HS-5 (cell line): ENCODE measurements around the gene NTSR1.

Experiments
- DNase-seq: peaks from one replicate; pipeline ENCODE4 v3.0.0-alpha.2; 2012; ENCODE audit warnings: low read depth

The NTSR1 gene

DNA sequence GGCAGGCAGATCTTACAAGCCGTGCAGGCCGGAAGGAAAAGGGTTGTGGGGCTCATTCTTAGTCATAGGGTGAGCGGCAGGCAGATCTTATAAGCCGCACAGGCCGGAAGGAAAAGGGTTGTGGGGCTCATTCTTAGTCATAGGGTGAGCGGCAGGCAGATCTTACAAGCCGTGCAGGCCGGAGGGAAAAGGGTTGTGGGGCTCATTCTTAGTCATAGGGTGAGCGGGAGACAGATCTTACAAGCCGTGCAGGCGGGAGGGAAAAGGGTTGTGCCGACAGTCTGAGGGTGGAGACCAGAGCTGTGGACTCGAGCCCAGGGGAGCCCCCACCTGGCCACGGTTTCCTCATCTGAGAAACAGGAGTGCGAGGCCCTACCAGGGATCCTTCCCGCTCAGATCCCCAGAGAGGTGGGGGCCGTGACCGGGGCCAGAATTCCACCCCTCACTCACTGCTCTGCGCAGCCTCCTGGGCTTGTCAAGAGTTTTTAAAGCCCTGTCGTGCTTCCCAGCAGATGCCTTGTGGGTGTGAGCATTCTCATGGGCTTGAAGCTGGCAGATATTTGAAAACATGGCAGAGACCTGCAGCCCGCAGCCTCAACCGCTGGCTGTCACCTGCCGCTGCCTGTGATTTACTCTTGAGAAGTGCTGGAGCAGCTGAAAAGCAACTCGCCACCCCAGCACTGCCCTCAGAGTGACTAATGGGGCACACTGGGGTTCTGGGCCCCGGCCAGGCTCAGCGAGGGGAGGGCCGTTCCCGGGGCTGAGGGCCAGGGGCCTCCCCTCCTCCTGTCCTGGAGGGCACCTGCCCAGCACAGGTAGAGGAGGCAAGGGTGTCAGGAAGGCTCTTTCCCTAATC, 31.9 kb downstream of the NTSR1 start:
- DNase-seq: peak; percentile 91

DNA sequence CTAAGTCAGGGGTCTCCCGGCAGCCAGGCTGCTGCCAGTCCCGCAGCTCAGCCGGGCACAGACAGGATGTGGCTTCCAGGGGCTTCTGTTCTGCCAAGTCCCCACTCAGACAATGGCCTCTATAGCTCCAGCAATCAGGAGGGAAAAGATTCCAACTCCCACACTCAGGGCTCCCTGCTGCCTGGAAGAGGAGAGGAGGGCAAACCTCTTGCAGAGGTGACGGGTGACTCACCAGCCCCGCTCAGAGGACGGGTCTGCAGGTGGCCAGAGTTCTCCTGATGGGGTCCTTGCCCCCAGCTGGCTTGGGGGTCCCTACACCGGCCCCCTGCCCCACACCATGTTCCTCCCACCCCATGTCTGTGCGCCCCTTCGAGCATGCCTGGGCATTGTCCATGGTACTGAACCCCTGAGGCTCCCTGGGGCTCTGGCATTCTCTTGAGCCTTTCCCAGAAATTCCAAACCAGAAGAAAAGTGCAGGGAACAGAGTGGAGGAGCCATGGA, 32.6 kb downstream of the NTSR1 start:
- peak; percentile 14 for DNase-seq

DNA sequence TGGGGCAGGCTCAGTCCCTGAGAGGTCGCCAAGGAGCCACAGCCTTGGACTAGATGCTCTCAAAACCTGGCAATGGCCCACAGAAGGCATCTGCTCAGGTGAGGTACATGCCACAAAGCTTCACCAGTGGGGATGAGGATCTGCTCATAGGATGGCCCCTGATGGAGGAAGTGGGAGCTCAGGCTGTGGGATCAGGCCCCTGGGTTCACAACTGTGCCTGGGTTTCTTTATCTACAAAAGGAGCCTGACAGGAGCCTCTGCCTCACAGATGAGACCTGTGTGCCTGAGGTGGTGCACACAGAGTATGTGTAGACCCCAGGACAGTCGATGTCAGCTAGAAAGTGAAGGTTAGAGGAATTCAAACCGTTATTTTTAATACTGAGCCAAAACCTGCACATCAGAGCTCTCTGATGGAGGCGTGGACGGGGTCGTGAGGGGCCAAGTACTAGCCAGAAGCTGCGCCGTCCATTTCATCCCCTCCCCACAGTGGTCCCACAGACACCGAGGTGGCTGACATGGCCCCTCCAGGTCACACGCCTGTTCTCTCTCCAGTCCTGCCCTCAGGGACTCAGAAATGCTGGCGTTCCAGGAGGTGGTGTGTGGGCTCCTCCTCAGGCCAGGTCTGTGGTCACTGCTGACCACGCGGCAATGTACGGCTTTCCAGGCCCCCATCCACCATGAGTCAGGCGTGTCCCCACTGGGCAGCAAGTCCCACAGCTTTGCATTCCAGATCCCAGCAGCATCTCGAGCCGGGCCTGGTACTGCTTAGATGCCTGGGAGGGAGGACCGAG, 33.3 kb downstream of the NTSR1 start:
- no peak for DNase-seq

DNA sequence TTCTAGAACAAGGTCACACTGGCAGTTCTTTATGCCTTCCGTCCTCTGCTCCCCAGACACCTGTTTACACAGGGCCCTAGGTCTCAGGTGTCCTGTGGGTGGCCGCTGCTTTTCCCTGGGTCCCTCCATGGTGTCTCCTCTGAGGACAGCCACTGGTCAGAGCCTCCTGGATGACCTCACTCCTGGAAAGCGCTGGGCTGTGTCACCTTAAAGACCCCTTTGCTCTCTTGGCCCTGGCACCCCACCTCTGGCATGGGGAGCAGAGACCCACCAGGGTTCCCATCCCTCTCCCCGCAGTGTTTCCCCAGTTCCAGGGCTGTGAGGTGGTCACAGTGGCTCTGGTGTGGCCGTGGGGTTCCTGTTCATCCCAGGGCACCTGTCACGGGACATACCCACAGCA, 33.9 kb downstream of the NTSR1 start:
- DNase-seq: no peak

DNA sequence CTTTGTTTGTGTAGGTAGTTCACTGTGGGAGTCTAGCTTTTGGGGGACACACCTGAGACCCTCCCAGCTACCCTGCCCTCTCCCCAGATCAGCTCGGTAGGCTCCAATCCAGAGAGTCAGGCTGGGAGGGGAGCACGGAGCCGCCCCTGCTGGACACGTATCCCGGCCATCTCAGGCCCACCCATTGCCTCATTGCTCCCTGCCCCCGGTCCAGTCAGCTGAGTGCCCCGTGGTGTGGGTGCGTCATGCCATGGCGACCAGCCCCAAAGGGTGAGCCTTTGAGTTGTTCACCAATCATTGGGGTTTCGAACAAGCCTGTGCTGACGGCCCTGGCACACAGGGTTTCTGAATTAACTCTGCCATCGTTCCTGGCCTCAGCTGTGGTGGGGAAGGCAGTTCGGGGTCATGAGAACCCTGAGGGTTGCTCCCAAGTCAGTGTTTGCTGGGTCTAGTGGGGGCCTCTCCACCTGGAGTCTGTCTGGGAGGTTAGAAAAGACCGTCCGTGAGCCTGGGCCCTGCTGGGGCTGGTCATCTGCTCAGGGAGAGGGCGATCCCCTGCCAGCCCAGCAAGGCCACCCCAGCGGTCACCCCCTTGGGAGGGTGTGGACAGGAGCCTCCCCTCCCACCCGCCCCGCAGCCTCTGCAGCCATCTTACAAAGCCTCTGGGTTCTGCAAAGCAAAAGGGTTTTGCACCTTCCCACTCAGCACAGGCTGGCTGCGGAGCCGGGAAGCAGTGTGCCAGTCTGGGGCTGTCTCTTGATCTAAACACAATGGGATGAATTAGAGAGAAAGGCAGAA, 34.5 kb downstream of the NTSR1 start:
- no peak for DNase-seq

DNA sequence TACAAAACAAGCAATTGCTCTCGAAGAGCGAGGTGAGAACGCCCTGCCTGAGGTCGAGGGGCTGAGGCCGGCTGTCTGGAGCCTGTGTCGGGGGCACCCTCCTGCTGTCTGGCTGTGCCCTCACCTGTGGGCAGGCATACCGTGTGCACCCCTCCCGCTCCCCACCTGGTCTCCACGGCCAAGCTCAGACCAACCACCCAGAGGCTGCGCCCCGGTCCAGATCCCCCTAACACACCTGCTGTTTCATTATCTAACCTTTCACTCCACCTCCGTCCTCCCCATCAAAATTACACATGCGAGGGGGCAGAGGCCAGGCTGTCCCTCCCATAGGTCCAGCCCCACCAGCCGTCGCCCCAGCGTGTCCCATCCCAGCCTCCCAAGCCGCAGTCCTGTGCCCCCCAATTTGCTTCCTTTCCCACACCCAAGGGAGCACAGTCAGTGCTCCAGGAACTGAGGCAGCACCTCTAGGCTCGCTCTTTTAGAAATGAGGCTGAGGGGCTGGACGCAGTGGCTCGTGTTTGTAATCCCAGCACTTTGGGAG, 35.2 kb downstream of the NTSR1 start:
- no peak for DNase-seq

DNA sequence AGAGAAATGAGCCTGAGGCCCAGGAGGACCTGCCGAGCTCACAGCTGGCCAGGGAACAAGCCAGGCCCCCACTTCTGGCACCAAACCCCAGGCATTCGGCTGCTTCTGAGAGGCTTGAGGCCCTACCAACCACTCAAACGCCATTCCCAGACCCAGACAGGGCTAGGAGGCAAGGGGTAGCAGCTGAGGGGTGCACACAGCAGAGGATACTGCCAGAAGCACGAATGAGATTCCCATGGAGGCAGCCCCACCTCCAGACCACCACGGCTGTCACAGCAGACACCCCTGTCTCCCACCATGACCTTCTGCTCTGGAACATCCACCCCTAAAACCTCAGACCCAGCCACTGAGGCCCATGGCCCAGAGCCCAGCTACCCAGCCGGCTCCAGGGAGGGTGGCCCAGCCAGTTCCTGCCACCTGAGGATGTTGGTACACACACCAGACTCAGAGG, 36.1 kb downstream of the NTSR1 start:
- no peak for DNase-seq

DNA sequence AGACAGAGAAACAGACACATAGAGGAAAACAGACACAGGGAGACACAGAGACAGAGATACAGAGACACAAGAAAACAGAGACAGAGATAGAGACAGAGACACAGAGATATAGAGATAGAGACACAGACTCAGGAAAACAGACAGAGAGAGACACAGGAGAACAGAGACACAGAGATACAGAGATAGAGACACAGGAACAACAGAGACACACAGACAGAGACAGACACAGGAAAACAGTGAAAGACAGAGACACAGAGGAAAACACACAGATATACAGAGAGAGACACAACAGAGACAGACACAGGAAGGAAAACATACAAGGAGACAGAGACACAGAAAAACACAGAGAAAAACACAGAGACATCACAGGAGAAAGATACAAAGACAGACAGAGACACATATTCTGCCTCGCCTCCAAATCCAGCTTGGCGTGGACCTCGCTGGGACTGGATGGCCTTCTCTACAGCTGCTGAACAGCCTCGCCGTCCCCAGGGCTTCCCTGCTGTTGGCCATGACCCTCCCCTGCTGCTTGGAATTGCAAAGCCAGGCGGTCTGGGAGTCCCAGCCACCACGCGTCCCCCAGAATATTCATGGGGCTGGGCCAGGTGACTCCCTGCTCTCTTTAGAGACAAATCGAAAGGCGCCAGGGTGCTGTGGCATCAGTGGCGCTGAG, 36.8 kb downstream of the NTSR1 start:
- no peak for DNase-seq

DNA sequence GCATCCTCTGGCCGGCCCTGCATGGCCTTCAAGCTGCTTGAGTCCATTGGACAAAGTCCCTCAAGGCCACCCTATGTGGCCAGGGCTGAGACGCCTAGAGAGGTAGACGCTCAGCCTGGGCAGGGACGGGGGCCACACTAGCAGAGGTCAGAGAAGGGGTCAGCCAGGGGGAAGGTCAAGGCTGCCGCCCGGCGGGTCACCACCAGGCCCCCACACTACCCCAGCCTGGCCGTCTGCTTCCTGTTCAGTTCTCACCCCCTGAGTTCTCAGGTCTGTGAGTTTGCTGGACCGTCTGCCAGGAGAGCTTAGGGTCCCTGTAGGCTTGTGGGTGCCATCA, 37.3 kb downstream of the NTSR1 start:
- DNase-seq: no peak

DNA sequence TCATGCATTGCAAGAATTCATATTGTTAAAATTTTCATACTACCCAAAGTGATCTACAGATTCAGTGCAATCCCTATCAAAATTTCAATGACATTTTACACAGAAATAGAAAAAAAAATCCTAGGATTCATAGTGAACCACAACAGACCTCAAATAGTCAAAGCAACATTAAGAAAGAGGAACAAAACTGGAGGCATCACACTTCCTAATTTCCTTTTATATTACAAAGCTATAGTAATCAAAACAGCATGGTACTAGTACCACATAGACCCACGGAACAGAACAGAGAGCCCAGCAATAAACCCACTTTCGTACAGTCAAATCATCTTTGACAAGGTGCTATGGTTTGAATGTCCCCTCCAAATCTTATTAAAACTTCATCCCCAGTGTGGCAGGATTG, 39.7 kb downstream of the NTSR1 start:
- no peak for DNase-seq

DNA sequence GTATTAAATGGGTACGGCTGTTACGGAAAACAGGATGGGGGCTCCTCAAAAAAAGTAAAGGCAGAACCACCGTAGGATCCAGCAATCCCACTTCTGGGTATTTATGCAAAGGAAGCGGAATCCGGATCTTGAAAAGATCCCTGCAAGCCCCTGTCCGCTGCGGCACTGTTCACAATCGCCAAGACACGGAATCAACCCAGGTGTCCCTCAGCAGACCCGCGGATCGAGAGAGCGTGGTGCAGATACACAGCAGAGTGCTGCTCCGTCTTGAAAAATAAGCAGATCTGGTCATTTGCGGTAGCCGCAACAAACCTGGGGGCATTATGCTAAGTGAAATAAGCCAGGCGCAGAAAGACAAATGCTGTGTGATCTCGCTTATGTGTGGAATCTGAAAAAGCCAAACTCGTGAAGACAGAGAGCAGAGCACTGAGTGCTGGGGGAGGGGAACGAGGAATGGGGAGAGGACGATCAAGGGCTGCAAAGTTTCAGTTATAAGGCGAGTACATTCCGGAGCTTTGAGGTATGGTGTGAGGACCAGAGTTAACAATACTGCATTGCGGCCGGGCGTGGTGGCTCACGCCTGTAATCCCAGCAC, 41.3 kb downstream of the NTSR1 start:
- DNase-seq: no peak

DNA sequence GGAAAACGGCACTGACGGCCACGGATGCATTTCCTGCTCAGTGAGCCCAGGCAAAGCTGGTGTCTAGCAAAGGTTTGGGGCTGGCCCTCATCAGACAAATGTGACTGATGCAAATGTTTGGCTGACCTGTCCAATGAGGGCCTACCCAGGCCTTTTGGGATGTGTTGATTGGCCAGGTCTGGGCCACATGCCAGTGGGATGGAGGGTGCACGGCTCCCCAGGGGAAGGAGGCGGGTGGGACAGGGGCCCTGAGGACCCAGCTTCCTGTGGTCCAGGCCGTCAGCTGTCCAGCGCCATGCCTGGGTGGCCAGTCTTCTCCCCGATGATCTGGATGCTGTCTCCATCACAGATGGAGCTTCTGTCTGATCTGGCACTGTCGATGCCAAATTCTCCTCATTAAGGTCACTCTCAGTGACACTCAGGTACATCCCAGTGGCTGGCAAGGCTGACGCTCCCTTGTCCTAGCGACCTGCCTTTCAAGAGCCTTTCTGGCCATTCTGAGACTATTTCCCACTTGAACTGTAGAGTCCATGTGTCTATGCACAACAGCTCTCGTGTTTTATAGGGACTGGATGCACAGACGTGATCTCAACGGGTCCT, 43.0 kb downstream of the NTSR1 start:
- DNase-seq: no peak

DNA sequence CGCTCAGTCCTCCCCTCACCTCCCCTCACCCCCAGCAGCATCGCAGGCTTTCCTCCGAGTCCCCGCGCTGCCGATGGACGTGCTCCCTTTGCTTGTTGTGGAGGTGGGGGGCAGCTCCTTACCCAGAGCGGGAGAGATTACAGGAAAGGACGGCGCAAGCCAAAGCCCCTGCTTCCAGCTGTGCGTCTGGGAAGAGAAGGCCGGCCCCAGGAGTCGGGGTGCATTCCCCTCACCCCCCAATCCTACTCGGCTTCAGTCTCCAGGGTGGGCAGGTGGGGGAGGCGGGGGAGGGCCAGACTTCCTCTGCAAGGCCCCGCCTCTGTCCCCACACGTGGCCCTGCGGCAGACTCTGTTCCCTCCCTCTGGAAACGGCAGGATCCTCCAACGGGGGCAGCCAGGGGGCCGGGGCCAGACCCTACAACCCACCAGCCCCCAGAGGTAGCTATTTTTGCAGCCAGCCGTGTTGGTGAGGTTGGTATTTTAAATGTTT, 43.6 kb downstream of the NTSR1 start:
- no peak for DNase-seq

DNA sequence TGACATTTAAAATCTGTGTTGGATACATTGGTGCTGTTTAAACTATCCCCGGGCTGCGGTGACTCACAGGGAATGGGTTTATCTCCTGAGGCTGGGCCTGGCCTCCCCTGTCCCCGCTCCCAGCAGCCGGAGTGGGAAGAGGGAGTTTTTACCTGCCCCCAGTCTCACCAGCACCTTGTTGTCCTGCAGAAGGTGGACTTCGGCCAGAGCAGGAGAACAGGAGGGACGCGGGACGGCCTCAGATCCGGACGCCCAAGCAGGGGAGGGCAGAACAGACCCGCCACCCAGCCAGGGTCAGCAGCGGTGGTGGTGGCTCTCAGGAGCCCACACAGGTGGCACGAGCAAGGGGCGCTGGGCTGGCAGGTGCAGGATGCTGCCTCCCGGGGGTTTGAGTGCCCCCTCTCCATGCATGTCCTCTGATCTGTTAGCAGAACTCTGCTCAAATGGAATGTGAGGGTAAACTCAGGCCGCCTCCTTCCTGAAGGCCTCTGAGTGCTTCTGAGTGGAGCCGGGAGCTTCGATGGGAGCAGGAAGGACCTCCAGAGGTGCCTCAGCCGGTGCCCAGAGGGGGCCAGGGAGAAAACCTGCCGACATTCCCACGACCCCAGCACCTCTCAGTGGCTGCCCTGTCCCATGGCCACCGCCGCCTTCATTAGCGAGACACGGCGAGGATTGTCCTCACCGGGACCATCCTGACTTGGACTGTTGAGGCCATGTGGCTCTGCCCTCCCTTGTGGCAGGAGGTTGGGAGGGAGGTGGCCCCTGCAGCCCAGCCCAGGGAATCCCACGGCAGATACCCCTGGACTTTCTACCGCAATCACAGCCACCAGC, 44.2 kb downstream of the NTSR1 start:
- DNase-seq: no peak

DNA sequence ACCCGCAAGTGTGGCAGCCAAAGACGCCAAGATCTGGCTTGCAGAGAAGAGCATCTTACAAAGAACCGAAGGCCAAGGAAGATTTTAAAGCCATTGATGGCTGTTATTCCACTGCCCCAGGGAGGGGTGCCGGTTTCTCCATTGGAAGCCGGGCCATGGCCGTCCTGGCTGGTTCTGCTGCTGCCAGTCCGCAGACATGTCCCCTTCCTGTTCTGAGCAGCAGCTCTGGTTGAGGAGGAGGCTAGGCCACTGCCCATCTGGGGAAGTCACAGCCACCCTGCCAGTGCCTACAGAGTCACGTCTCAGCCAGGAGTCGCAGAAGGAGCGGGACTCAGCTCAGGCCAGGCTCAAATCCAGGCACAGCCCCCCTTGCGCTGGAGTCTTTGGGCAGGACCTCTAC, 45.0 kb downstream of the NTSR1 start:
- DNase-seq: no peak

DNA sequence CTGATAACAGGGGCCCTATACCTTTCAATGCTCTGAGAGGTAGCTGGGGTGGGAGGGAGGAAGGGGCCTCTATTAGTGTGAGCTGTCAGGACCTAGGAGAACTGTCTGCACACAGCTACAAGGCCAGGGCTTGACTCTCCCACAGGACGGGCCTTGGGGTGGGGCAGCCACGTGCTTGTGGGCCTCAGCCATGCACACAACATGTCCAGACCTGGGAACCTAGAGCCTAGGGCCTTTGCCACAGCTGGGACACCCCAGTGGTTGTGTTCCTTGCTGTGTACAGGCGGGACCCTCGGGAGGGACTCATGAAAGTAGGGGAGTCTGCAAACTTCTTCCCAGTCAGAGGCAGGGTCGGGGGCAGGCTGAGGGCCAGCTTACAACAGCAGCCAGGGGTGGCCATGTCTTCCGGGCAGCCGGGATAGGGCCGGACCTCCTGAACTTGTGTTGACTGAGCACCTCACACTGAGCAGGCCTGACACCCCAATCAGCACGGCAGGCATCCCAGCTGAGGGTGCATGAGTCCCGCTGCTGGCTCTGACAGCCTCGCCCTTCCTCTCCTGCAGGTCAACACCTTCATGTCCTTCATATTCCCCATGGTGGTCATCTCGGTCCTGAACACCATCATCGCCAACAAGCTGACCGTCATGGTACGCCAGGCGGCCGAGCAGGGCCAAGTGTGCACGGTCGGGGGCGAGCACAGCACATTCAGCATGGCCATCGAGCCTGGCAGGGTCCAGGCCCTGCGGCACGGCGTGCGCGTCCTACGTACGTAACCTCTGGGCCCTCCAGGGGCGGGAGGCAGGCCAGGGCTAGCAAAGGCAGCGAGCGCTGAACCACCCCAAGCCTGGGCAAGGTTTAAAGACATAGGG, 45.7 kb downstream of the NTSR1 start:
- DNase-seq: no peak

DNA sequence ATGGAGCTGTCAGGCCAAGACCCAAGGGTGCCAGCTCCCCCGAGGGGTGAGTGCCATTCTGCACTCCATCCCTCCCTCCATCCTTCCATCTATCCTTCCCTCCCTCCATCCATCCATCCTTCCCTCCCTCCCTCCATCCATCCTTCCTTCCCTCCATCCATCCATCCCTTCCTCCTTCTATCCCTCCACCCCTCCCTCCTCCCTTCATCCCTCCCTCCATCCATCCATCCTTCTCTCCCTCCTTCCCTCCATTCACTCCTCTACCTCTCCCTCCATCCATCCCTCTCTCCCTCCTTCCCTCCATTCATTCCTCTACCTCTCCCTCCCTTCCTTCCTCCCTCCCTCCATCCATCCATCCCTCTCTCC, 46.3 kb downstream of the NTSR1 start:
- no peak for DNase-seq

DNA sequence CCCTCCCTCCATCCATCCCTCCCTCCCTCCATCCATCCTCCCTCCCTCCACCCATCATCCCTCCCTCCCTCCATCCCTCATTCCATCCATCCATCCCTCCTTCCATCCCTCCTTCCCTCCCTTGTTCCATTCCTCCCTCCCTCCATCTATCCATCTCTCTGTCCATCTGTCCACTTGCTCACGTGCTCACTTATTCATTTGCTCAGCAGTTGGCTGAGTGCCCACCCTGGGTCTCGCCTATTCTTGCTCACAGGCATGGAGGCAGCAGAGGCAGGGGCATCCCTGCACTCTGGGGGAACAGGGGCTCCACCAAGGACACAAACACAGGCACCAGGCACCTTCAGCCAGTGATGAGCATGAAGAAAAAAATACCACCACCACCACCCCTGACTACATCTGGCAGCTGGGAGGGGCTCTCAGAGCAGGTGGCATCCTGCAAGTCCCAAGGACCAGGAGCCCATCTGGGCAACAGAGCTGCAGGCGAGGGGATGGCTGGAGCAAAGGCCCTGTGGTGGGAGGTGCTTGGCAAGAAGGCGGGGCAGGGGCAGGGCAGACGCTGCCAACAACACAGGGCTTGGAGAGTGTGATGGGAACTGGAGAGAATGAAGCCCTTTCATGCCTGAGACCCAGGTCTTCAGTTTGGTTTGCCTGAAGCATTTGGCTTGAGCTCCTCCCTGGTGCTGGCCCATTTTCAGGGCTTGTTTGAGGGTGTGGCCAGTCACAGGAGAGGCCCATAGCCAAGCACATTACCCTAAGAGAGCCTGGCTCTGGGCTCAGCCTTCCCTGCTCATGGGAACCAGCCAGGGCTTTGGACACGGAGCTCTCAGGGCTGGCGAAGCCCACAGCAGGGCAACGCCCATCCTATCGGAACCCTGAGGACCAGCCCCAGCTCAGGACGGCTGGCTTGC, 47.4 kb downstream of the NTSR1 start:
- DNase-seq: no peak
